DOHH2 (cell line): ENCODE measurements around the gene CDK17.

Experiments
- EZH2phosphoT487 ChIP-seq: fragments of 200-600 bp; sonication (generic); IDR thresholded peaks from 2 replicates; pipeline ENCODE4 v1.6.1; 2017; ENCODE audit warnings: borderline replicate concordance, mild to moderate bottlenecking, antibody characterized with exemption, low read length, moderate library complexity, mixed read lengths
- TF ChIP-seq, protein P1 (sequence below): fragments of 200-600 bp; sonication (generic); IDR thresholded peaks from one replicate; pipeline ENCODE4 v1.5.1; 2014; ENCODE audit warnings: antibody characterized with exemption, mild to moderate bottlenecking, low read depth, low read length; ENCODE audit not compliant: poor library complexity, severe bottlenecking

DNA sequence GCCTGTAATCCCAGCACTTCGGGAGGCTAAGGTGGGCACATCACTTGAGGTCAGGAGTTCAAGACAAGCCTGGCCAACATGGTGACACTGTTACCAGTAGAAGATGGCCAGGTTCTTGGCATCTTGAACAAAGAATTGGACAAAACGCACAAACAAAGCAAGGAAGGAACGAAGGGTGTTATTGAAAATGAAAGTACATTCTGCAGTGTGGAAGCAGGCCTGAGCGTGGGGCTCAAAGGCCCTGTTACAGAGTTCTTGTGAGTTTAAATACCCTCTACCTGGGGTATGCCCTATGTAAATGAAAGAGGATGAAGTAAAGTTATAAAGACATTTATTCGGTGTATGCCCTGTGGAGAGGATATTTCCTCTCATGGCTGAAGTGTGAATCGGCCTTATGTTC is 20.8 kb upstream of the CDK17 start:
- TF ChIP-seq, protein P1, sequence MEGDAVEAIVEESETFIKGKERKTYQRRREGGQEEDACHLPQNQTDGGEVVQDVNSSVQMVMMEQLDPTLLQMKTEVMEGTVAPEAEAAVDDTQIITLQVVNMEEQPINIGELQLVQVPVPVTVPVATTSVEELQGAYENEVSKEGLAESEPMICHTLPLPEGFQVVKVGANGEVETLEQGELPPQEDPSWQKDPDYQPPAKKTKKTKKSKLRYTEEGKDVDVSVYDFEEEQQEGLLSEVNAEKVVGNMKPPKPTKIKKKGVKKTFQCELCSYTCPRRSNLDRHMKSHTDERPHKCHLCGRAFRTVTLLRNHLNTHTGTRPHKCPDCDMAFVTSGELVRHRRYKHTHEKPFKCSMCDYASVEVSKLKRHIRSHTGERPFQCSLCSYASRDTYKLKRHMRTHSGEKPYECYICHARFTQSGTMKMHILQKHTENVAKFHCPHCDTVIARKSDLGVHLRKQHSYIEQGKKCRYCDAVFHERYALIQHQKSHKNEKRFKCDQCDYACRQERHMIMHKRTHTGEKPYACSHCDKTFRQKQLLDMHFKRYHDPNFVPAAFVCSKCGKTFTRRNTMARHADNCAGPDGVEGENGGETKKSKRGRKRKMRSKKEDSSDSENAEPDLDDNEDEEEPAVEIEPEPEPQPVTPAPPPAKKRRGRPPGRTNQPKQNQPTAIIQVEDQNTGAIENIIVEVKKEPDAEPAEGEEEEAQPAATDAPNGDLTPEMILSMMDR = no peak
- TF ChIP-seq EZH2phosphoT487 = no peak
